ENCODE results near the gene TMEM254.

TMEM254 gene

GRCh38 chr10:80110986-80111385, 32.5 kb downstream of the TMEM254 start:
- Histone ChIP-seq H3K27ac (ENCODE audit: low read depth, low read length) (no peak overlapping the region), H3K4me2 (ENCODE audit: low read depth, low read length, poor library complexity, severe bottlenecking) (no peak overlapping the region), H4K20me1 (ENCODE audit: low read depth, low read length) (no peaks in the 10 kb centered on the region), H3K9me3 (ENCODE audit: insufficient read depth, low read length) (peaks cover 14% of the 10 kb centered on the region; the same call in 1 of the 2 replicates), H3K36me3 (ENCODE audit: low read length) (no peaks in the 10 kb centered on the region), H3K27me3 (ENCODE audit: low read length) (no peaks in the 10 kb centered on the region), H3K9ac (ENCODE audit: low read length) (no peak overlapping the region), H3F3A (ENCODE audit: insufficient read depth) (no peaks in the 10 kb centered on the region), H3K9me2 (replicated peaks; ENCODE audit: insufficient read depth, low read length) (no peaks in the 10 kb centered on the region), H3K79me2 (ENCODE audit: insufficient read depth, low read length) (no peaks in the 10 kb centered on the region), H2AFZ (ENCODE audit: low read depth, low read length, severe bottlenecking) (no peak overlapping the region), H3K4me3 (ENCODE audit: insufficient read depth, low read length, poor library complexity, severe bottlenecking) (no peak overlapping the region)
- TF ChIP-seq CTCF (IDR thresholded peaks at IDR 0.05; ENCODE audit: insufficient read depth, low read length, poor library complexity, severe bottlenecking) (no peak), EZH2phosphoT487 (conservative IDR thresholded peaks at IDR 0.05; ENCODE audit: low read length) (no peak)

GRCh38 chr10:80118669-80119068, 40.2 kb downstream of the TMEM254 start:
- Histone ChIP-seq H3K36me3 (ENCODE audit: low read length) (no peaks in the 10 kb centered on the region), H3F3A (ENCODE audit: insufficient read depth) (no peaks in the 10 kb centered on the region), H3K27ac (ENCODE audit: low read depth, low read length) (no peak overlapping the region), H3K4me3 (ENCODE audit: insufficient read depth, low read length, poor library complexity, severe bottlenecking) (no peak overlapping the region), H2AFZ (ENCODE audit: low read depth, low read length, severe bottlenecking) (no peak overlapping the region), H3K79me2 (ENCODE audit: insufficient read depth, low read length) (no peaks in the 10 kb centered on the region), H3K4me2 (ENCODE audit: low read depth, low read length, poor library complexity, severe bottlenecking) (no peak overlapping the region), H3K9me3 (ENCODE audit: insufficient read depth, low read length) (no peaks in the 10 kb centered on the region), H3K9ac (ENCODE audit: low read length) (no peak overlapping the region), H4K20me1 (ENCODE audit: low read depth, low read length) (no peaks in the 10 kb centered on the region), H3K9me2 (replicated peaks; ENCODE audit: insufficient read depth, low read length) (no peaks in the 10 kb centered on the region), H3K27me3 (ENCODE audit: low read length) (no peaks in the 10 kb centered on the region)
- no peak for TF ChIP-seq CTCF (IDR thresholded peaks at IDR 0.05; ENCODE audit: insufficient read depth, low read length, poor library complexity, severe bottlenecking)
- TF ChIP-seq EZH2phosphoT487 (conservative IDR thresholded peaks at IDR 0.05; ENCODE audit: low read length): no peak

GRCh38 chr10:80122110-80122710, 43.7 kb downstream of the TMEM254 start:
- no peak overlapping the region for H2AFZ ChIP-seq (ENCODE audit: low read depth, low read length, severe bottlenecking)
- no peaks in the 10 kb centered on the region for H3K27me3 ChIP-seq (ENCODE audit: low read length)
- no peak overlapping the region for H3K4me3 ChIP-seq (ENCODE audit: insufficient read depth, low read length, poor library complexity, severe bottlenecking)
- H3K27ac ChIP-seq (ENCODE audit: low read depth, low read length): no peak overlapping the region
- no peak for TF ChIP-seq CTCF (IDR thresholded peaks at IDR 0.05; ENCODE audit: insufficient read depth, low read length, poor library complexity, severe bottlenecking)
- TF ChIP-seq EZH2phosphoT487 (conservative IDR thresholded peaks at IDR 0.05; ENCODE audit: low read length): no peak
- no peak overlapping the region for H3K9ac ChIP-seq (ENCODE audit: low read length)
- H3F3A ChIP-seq (ENCODE audit: insufficient read depth): no peaks in the 10 kb centered on the region
- no peaks in the 10 kb centered on the region for H4K20me1 ChIP-seq (ENCODE audit: low read depth, low read length)
- H3K4me2 ChIP-seq (ENCODE audit: low read depth, low read length, poor library complexity, severe bottlenecking): no peak overlapping the region
- H3K9me2 ChIP-seq (replicated peaks; ENCODE audit: insufficient read depth, low read length): no peaks in the 10 kb centered on the region
- no peaks in the 10 kb centered on the region for H3K79me2 ChIP-seq (ENCODE audit: insufficient read depth, low read length)
- no peaks in the 10 kb centered on the region for H3K36me3 ChIP-seq (ENCODE audit: low read length)
- H3K9me3 ChIP-seq (ENCODE audit: insufficient read depth, low read length): no peaks in the 10 kb centered on the region
